Gastrocnemius medialis (tissue), 4 donors: ENCODE results near the gene MLIP. TPM values are rescaled to one million over a fixed set of nuclear protein-coding genes. Genes with fewer than 3 reads are reported as not detected.

Experiments used
- ATAC-seq, 2 donors: fragments of 150-250 bp; one replicate each; pipeline ENCODE4 v1.9.1; 2016
- DNase-seq, 2 donors: peaks; one replicate each; pipeline ENCODE4 v3.0.0-alpha.2; 2019
- H3K27ac ChIP-seq, 4 donors: fragments of 200-600 bp; sonication (generic); 1 replicate in 1 of 4; 2 replicates in 3 of 4; pipeline ENCODE4 v1.5.1; 2016 to 2018; ENCODE audit warnings: mild to moderate bottlenecking in 2 of 4, moderate library complexity in 1 of 4
- H3K27me3 ChIP-seq, 3 donors: fragments of 200-600 bp; sonication (generic) in 2 of 3; 1 replicate in 1 of 3; 2 replicates in 2 of 3; pipeline versions ENCODE4 v1.5.1 to v1.6.0; 2016 to 2019; ENCODE audit warnings: mild to moderate bottlenecking in 1 of 3, moderate library complexity in 1 of 3
- H3K36me3 ChIP-seq, 2 donors: fragments of 200-600 bp; sonication (generic) in 1 of 2; one replicate each; pipeline ENCODE4 v1.5.1; 2017 to 2018
- H3K4me1 ChIP-seq, 2 donors: fragments of 200-600 bp; sonication (generic) in 1 of 2; one replicate each; pipeline ENCODE4 v1.5.1; 2016 to 2017; ENCODE audit warnings: mild to moderate bottlenecking in 2 of 2
- H3K4me3 ChIP-seq, 4 donors: fragments of 200-600 bp; sonication (generic) in 3 of 4; 1 replicate in 1 of 4; 2 replicates in 3 of 4; pipeline ENCODE4 v1.5.1; 2016 to 2019; ENCODE audit warnings: mild to moderate bottlenecking in 2 of 4
- H3K9me3 ChIP-seq, 3 donors: fragments of 200-600 bp; sonication (generic) in 2 of 3; 1 replicate in 1 of 3; 2 replicates in 2 of 3; pipeline ENCODE4 v1.5.1; 2016 to 2019
- CTCF ChIP-seq, 5 experiments: fragments of 450-650 bp in 3 of 5; fragments of 200-600 bp in 2 of 5; sonication (generic) in 2 of 5; IDR thresholded peaks in 4 of 5; conservative IDR thresholded peaks in 1 of 5; 1 replicate in 4 of 5; 2 replicates in 1 of 5; pipeline ENCODE4 v1.5.1; 2016 to 2019; ENCODE audit warnings: antibody characterized with exemption in 5 of 5, mild to moderate bottlenecking in 3 of 5, moderate library complexity in 3 of 5
- POLR2A ChIP-seq, 2 donors: fragments of 450-650 bp; IDR thresholded peaks; one replicate each; pipeline ENCODE4 v1.6.1; 2017; ENCODE audit warnings: antibody characterized with exemption in 2 of 2, mild to moderate bottlenecking in 2 of 2, moderate library complexity in 2 of 2
- in situ Hi-C, 4 donors: fragments of 200-750 bp; cut with MboI; loops; one replicate each; pipeline versions ENCODE4 v1.15.0 to v1.8.0; 2017; ENCODE audit warnings: low sequenced_read_pairs in 4 of 4
- intact Hi-C: fragments of 100-400 bp; cut with DNase I; formaldehyde crosslinking; loops from one replicate; pipeline ENCODE4 v1.15.1; 2023; ENCODE audit warnings: low total_unique reads
- total RNA-seq, 4 donors: library from RNA; depleted of rRNA; stranded (reverse); fragments of >200 nt; gene quantifications; one replicate each; pipeline versions ENCODE4 v1.1.0 to v1.2.3, GENCODE V29; 2016

The MLIP gene
- total RNA-seq, 4 donors from 2014 or later = 130 to 200 (median 160) TPM

- ATAC-seq (no peak), DNase-seq (no peak)
- no peaks in the 10 kb centered on the region for H3K27me3 ChIP-seq
- peaks cover 11 to 32% of the 10 kb centered on the region in 2 donors for H3K4me1 ChIP-seq
- no peaks in the 10 kb centered on the region for H3K36me3 ChIP-seq
- H3K4me3 ChIP-seq = no peak overlapping the region
- intact Hi-C loops = no loop called here
- H3K9me3 ChIP-seq = no peaks in the 10 kb centered on the region
- in situ Hi-C loops = loop anchor here (5.0 to 25.0 kb wide), 3 partner anchors 280 to 283 kb away; no protein-coding TSS in a partner anchor
- H3K27ac ChIP-seq = no peak overlapping the region
- peak in 3 of 5 experiments; percentile 12 to 29 (median 29) for TF ChIP-seq CTCF (IDR thresholded peaks at IDR 0.05 in 4 of 5, conservative IDR thresholded peaks at IDR 0.05 in 1 of 5)
- TF ChIP-seq POLR2A (IDR thresholded peaks at IDR 0.05) = no peak
These were observed 156.6 kb downstream of the MLIP start for GRCh38 chr6:54267798-54268197.

GRCh38 chr6:54273214-54273820 lies 162.1 kb downstream of the MLIP start:
- Histone ChIP-seq H3K27ac (no peak overlapping the region), H3K4me3 (no peak overlapping the region), H3K9me3 (no peaks in the 10 kb centered on the region), H3K36me3 (no peaks in the 10 kb centered on the region), H3K27me3 (no peaks in the 10 kb centered on the region), H3K4me1 (no peaks in the 10 kb centered on the region)
- intact Hi-C loops (no loop called here), in situ Hi-C loops (loop anchor here in 2 of 4 donors (25.0 kb wide), 1 partner anchor 286 kb away; no protein-coding TSS in a partner anchor)
- no peak for TF ChIP-seq CTCF (IDR thresholded peaks at IDR 0.05 in 4 of 5, conservative IDR thresholded peaks at IDR 0.05 in 1 of 5)
- TF ChIP-seq POLR2A (IDR thresholded peaks at IDR 0.05) = no peak
- ATAC-seq = peak; percentile 6 to 8
- DNase-seq = no peak

DNA sequence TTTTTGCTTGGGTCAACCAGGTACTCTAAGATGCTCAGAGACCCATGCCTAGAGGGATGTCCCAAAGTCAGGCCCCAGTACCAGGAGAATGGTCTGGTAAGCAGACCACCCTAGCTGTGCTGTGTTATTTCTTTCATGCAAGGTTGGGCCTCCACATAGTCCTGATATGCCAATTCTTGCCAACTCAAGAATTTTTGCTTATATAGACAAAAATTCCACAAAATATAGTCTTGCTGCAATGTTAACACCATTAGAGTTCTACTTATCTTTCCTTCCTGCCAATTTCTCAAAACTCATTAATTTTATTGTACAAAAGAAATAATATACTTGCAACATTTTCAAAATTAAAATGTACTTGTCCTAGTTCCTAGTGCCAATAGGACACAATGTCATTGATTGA lies 163.1 kb downstream of the MLIP start:
- no peak overlapping the region for H3K4me3 ChIP-seq
- intact Hi-C loops (no loop called here), in situ Hi-C loops (loop anchor here in 2 of 4 donors (25.0 kb wide), 1 partner anchor 287 kb away; no protein-coding TSS in a partner anchor)
- H3K36me3 ChIP-seq = no peaks in the 10 kb centered on the region
- DNase-seq = no peak
- no peaks in the 10 kb centered on the region for H3K27me3 ChIP-seq
- H3K27ac ChIP-seq = no peak overlapping the region
- ATAC-seq = peak; percentile 19 to 25
- H3K9me3 ChIP-seq = no peaks in the 10 kb centered on the region
- H3K4me1 ChIP-seq = no peaks in the 10 kb centered on the region
- TF ChIP-seq POLR2A (IDR thresholded peaks at IDR 0.05) (no peak), CTCF (IDR thresholded peaks at IDR 0.05 in 4 of 5, conservative IDR thresholded peaks at IDR 0.05 in 1 of 5) (no peak)

DNA sequence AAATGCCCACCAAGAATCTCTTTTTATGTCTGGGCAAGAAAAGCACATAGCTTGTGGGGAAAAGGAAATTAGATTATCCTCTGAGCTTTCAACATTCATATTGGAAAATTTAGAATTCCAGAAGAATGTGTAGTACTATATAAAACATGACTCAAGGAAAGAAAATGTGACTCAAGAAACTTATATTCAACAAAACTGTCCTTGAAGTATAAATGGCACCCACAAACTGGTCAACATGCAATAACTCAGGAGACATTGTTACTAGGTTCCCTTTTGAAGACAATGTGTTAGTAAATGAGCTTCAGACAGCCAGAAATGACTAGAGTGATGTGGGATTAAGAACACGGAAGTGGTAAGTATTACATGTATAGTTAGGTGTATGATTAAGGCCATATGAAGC lies 170.9 kb downstream of the MLIP start:
- Histone ChIP-seq H3K27me3 (no peaks in the 10 kb centered on the region), H3K4me3 (no peak overlapping the region), H3K9me3 (no peaks in the 10 kb centered on the region), H3K27ac (no peak overlapping the region), H3K36me3 (no peaks in the 10 kb centered on the region), H3K4me1 (no peaks in the 10 kb centered on the region)
- no peak for TF ChIP-seq CTCF (IDR thresholded peaks at IDR 0.05 in 4 of 5, conservative IDR thresholded peaks at IDR 0.05 in 1 of 5)
- no peak for TF ChIP-seq POLR2A (IDR thresholded peaks at IDR 0.05)
- in situ Hi-C loops = no loop called here
- DNase-seq = no peak
- intact Hi-C loops = no loop called here
- no peak for ATAC-seq
